Mesenteric fat pad (tissue), 1 donor: Measurements from ENCODE around the gene KIF25. TPM values are rescaled to one million over a fixed set of nuclear protein-coding genes. Genes with fewer than 3 reads are reported as not detected.

ENCODE experiments used
- DNase-seq: peaks from one replicate; pipeline ENCODE4 v3.0.0-alpha.2; 2020; ENCODE audit warnings: low spot score
- total RNA-seq: library from RNA; stranded (reverse); fragmentation: NEBNext Ultra II Directional; extraction: Animal tissue kit (Norgen Biotek cat#: 25700); gene quantifications from one replicate; pipeline ENCODE4 v1.2.1, GENCODE V29; 2021
- donor health status: DM: yes; HTN: yes; CAD: no.

KIF25 gene
- total RNA-seq, 1 donor from 2014 or later: 0.93 TPM

DNA sequence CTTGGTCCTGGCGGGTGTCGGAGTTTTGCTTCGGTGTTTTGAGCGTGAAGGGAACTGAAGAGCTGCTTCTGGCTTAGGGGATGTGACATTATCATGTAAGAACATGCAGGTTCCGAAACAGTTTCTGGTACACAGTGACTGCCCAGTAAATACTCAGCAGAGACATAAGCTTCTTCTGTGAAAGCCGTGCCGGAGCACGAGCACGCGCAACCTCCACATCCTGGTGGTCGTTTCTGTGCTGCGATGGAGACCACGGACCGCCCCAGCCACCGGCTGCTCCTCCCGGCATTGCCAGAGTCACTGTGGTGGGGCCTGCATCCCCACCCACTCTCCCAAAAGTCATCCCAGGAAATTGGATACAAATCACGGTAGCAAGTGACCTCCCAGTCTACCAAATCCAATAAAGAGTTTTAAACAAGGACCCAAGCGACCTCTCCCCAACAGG lies 18.7 kb downstream of the KIF25 start:
- DNase-seq: no peak

DNA sequence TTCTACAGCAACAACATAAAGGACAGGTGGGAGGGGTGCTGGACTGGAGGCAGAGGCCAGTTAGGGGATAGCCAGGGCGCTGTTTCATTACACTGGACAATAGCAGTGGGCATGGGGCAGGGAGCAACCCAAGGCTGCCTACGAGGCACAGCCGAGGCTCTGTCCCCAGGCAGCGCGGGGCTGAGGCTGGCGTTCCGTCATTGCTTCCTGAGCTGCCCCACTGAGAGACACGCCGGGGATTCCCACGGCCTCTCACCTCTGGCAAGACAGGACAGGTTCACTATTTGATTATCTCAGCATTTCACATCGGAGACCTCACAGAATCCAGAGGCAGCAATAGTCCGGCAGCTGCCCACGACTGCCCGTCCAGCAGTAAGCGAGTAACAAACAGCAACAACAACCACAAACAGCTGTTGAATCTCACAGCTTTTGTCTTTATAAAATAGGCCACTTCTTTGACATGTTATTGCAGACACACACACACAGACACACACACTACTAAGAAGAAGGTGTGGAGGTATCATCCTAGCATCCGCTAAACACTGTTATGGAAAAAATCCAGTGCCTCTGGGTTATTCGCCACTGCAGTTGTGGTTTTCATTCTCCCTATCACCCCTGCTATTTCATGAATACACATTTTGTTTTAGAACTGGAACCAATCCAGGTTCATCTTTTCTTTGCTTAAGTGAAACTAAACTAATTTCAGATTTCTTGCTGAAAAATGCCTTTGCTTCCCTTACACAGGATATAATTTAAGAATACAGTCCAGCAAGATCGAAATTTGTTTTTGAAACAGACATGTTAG lies 19.5 kb downstream of the KIF25 start:
- DNase-seq: no peak

- no peak for DNase-seq
These were observed 20.2 kb downstream of the KIF25 start for GRCh38 chr6:168017629-168018028.

GRCh38 chr6:168018664-168019063 lies 21.2 kb downstream of the KIF25 start:
- DNase-seq: no peak

DNA sequence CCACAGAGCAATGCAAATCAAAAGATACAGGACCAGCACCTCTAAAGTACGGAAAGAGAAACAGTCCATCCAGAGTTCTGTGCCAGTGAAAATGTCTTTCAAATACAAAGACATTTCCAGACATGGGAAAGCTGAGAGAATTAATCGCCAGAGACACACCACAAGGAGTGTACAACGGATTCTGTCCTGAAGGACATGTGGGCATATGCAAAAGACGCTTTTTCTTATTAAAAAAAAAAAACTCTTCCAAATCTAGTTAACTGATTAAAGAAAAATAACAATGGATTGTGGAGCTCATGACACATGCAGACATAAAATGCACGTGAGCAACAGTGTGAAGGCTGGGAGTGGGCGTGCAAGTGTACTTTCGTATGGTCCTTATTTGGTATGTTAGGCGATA lies 22.8 kb downstream of the KIF25 start:
- no peak for DNase-seq

- DNase-seq: no peak
These were observed 24.1 kb downstream of the KIF25 start for GRCh38 chr6:168021581-168021980.

- DNase-seq: no peak
These were observed 25.2 kb downstream of the KIF25 start for GRCh38 chr6:168022488-168023321.

GRCh38 chr6:168024951-168025510 lies 27.6 kb downstream of the KIF25 start:
- peak; percentile 74 for DNase-seq

DNA sequence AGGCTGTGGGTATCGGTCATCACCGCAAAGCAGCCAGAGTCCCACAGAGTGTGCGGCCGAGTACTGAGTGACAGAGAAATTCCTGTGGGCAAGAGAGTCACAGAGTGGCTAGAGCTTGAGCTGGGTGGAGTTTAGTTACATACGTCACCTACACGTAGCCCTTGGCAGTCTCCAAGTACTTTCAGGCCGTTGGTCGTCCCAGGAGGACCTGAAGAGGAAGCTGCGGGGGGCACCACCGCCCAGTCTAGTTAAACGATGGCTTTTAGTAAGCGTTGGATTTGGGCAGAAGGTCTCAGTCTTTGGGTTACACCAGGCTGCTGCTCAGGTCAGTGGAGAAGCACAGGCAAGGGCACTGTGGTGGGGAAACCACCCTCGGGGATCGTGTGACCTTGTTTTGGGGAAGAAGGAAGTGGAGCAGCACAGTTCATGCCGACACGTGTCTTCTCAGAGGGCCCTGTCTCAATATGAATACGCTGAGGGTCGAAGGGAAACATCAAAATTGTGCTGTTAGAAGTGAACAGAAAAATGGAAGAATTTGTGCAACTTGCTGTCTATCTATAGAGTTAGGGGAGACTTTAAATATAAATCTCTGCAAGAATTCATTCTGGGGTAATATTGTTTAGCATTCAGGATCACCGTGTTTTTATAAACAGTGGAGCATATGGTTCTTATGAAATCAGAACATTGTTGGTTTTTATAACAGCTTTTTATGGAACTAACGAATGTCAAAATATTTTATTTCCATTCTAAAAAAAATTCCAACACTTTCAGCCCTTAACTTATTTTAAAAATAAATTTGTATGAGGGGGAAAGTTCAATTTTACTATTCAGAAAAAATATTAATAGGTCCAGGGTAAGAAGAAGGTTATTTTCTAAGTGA lies 28.6 kb downstream of the KIF25 start:
- DNase-seq: peak; percentile 73

GRCh38 chr6:168026925-168027324 lies 29.5 kb downstream of the KIF25 start:
- peak; percentile 72 for DNase-seq

GRCh38 chr6:168027521-168027920 lies 30.1 kb downstream of the KIF25 start:
- peak; percentile 12 for DNase-seq

GRCh38 chr6:168028181-168028580 lies 30.7 kb downstream of the KIF25 start:
- DNase-seq: peak; percentile 18

DNA sequence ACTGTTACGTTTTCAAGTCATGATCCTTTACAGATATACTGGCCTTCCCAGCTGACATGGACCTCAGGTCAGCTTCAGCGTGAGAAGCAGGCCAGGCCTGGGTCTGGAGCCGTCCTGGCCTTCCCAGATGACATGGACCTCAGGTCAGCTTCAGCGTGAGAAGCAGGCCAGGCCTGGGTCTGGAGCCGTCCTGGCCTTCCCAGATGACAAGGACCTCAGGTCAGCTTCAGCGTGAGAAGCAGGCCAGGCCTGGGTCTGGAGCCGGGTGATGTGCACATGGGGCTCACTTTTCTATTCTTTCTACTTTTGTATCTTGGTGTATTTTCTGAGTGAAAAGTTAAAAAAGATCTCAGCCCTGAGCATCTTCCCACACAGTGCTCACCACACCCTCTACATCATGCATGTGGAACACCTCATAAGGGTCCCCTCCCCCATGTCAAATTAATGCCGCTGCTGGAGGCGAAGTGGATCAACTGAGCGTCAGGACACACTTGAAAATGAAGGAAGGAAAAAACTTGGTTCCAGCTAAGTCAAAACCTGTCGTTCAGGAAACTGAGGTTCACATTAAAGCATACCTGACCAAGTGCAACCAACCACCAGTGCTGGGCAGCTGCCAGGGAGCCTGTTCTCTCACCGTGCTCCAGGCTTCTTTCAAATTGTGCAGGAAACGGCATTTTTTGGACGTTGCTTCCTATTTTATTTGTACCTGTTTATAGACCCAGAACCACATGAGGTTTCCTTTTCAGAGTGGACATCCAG lies 32.2 kb downstream of the KIF25 start:
- DNase-seq: peak; percentile 75

GRCh38 chr6:168030218-168030746 lies 32.8 kb downstream of the KIF25 start:
- DNase-seq: peak; percentile 20

GRCh38 chr6:168030908-168031307 lies 33.4 kb downstream of the KIF25 start:
- no peak for DNase-seq

DNA sequence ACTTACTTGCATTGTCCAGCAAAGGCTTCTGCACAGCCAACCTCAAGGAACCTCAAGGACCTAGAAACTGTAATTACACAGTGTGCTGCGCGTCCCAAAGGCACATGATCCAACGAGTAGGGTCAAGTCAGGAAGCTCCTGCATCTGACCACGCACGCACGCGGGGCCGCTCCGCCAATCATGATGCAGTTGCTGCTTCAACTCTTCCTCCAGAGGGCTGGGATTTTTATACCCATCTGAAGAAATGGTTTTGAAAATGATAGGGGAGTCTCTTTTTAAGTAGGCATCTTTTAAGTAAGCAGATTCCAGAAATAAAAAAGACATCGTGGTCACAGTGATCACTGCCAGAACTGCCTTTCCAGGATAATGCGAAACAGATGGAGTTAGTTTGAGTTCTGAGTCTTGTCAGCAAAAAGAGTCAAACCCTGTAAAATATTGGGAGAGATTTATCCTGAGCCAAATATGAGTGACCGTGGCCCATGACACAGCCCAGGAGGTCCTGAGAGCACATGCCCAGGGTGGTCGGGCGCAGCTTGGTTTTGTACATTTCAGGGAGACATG lies 34.0 kb downstream of the KIF25 start:
- DNase-seq: peak; percentile 60

DNA sequence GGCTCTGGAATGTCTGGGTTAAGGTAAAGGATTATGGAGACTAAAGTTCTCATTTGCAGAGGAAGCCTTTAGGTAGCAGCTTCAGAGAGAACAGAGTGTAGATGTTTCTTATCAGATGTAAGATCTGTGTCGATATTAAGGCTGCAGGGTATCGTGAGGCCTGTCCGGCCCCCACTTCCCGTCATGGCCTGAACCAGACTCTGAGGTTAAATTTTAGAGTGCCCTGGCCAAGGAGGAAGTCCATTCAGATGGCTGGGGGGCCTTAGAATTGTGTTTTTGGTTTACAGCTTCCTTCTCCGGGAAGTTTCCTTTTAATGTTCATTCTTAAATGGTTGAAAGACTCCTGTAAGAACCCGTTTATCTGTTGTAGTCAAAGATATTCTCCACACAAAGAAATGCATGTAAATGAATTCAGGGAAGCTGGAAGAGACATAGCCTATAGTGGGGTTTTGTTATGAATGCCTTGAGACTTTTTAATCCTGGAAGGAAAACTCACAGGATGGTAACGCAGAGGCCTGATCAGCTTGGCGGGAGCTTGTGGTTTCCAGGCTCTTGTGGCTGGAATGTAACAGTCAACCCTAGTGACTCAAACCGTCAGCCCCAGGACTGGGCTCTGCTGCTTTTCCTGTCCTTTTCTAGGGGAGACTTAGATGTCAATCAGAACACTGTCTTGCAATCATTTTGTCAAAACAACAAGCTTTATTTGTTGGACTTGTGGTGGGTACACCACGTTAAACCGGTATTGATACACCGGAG lies 34.7 kb downstream of the KIF25 start:
- peak; percentile 51 for DNase-seq

DNA sequence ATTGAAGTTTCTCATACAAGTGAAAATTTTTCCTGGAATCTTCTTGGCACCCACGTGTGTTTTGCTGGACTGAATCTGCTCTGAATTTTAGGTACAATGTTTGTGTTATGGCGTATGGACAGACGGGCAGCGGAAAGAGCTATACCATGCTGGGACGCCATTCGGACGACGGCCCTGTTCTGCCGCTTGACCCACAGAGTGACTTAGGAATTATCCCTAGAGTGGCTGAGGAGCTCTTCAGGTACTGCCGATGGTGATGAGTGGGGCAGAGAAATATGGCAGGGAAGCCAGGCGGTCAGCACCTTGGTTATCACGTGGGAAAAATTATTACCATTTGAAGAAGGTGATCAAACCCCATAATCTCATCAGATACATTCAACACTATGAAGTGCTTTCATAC lies 36.3 kb downstream of the KIF25 start:
- DNase-seq: peak; percentile 55

DNA sequence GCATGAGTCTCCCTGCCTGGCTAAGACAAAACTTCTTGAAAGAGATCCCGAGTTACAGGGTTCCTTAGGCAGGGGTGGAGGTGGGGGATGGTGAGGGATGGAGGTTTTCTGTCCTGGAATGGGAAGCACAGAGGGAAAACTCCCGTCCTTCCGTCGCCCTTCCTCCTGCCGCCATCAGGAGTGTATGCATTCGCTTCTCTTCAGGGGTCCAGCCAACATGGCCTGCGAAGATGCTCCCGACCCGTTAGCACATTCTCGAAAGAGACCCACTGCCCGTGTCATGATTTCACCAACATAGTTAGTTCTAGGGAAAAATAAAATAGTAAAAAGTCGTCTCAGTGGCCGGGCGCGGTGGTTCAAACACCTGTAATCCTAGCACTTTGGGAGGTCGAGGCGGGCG lies 37.1 kb downstream of the KIF25 start:
- peak; percentile 84 for DNase-seq
